ENCODE results near the gene NFKB1. TPM values are rescaled to one million over a fixed set of nuclear protein-coding genes. Genes with fewer than 3 reads are reported as not detected.

NFKB1 gene
- polyA plus RNA-seq, 1 donor from 2014 or later, result 8.6 TPM

GRCh38 chr4:102535398-102536082, 34.4 kb downstream of the NFKB1 start:
- Histone ChIP-seq H3K9me3 (ENCODE audit: low read length) (no peaks in the 10 kb centered on the region), H3K79me2 (replicated peaks; ENCODE audit: insufficient read depth, low read length) (no peaks in the 10 kb centered on the region), H3K4me2 (ENCODE audit: low read length) (no peak overlapping the region), H3K27ac (ENCODE audit: low read length) (no peak overlapping the region), H3K27me3 (ENCODE audit: insufficient read depth, low read depth, low read length) (no peaks in the 10 kb centered on the region), H3K9me2 (ENCODE audit: insufficient read depth, low read length) (no peaks in the 10 kb centered on the region), H4K20me1 (ENCODE audit: insufficient read depth) (no peaks in the 10 kb centered on the region), H3K9ac (ENCODE audit: low read length) (no peak overlapping the region), H2AFZ (ENCODE audit: low read depth, low read length) (no peak overlapping the region), H3F3A (ENCODE audit: insufficient read depth, low read length, poor library complexity, severe bottlenecking) (no peaks in the 10 kb centered on the region), H3K4me3 (ENCODE audit: low read length) (no peak overlapping the region), H3K36me3 (ENCODE audit: insufficient read depth, low read length) (no peaks in the 10 kb centered on the region)
- TF ChIP-seq TAF1 (IDR thresholded peaks at IDR 0.05; ENCODE audit: low read depth), result no peak
- TF ChIP-seq CTCF (IDR thresholded peaks at IDR 0.05; ENCODE audit: poor library complexity, severe bottlenecking), result no peak
- no peak for TF ChIP-seq RAD21 (conservative IDR thresholded peaks at IDR 0.05)
- TF ChIP-seq POLR2AphosphoS5 (IDR thresholded peaks at IDR 0.05), result no peak
- no peak for TF ChIP-seq EZH2 (IDR thresholded peaks at IDR 0.05; ENCODE audit: borderline replicate concordance, insufficient read depth, low read length, poor library complexity, severe bottlenecking)
- TF ChIP-seq REST (IDR thresholded peaks at IDR 0.05; ENCODE audit: borderline replicate concordance), result no peak
- TF ChIP-seq SMC3 (conservative IDR thresholded peaks at IDR 0.05; ENCODE audit: poor library complexity), result no peak
- no peak for TF ChIP-seq MXI1 (conservative IDR thresholded peaks at IDR 0.05; ENCODE audit: poor library complexity, severe bottlenecking)
- TF ChIP-seq EP300 (conservative IDR thresholded peaks at IDR 0.05; ENCODE audit: poor library complexity, severe bottlenecking), result no peak

- Histone ChIP-seq H3K27ac (ENCODE audit: low read length) (no peak overlapping the region), H3K36me3 (ENCODE audit: insufficient read depth, low read length) (no peaks in the 10 kb centered on the region), H3K27me3 (ENCODE audit: insufficient read depth, low read depth, low read length) (no peaks in the 10 kb centered on the region), H2AFZ (ENCODE audit: low read depth, low read length) (no peak overlapping the region), H3K9me2 (ENCODE audit: insufficient read depth, low read length) (no peaks in the 10 kb centered on the region), H3K79me2 (replicated peaks; ENCODE audit: insufficient read depth, low read length) (no peaks in the 10 kb centered on the region), H3K4me2 (ENCODE audit: low read length) (no peak overlapping the region), H4K20me1 (ENCODE audit: insufficient read depth) (no peaks in the 10 kb centered on the region), H3K4me3 (ENCODE audit: low read length) (no peak overlapping the region), H3K9me3 (ENCODE audit: low read length) (no peaks in the 10 kb centered on the region), H3K9ac (ENCODE audit: low read length) (no peak overlapping the region), H3F3A (ENCODE audit: insufficient read depth, low read length, poor library complexity, severe bottlenecking) (no peaks in the 10 kb centered on the region)
- TF ChIP-seq EZH2 (IDR thresholded peaks at IDR 0.05; ENCODE audit: borderline replicate concordance, insufficient read depth, low read length, poor library complexity, severe bottlenecking) (no peak), TAF1 (IDR thresholded peaks at IDR 0.05; ENCODE audit: low read depth) (no peak), SMC3 (conservative IDR thresholded peaks at IDR 0.05; ENCODE audit: poor library complexity) (no peak), POLR2AphosphoS5 (IDR thresholded peaks at IDR 0.05) (no peak)
These were observed 35.6 kb downstream of the NFKB1 start for GRCh38 chr4:102536768-102537167.
